ENCODE data around the gene DHODH. TPM values are rescaled to one million over a fixed set of nuclear protein-coding genes. Genes with fewer than 3 reads are reported as not detected.

Gene DHODH
- total RNA-seq, 1 donor from 2014 or later = 5.2 TPM

GRCh38 chr16:72061564-72061963 lies 53.0 kb downstream of the DHODH start:
- DNase-seq (ENCODE audit: low read depth) = no peak
- H3K36me3 Mint-ChIP-seq (ENCODE audit: low read depth, unreplicated experiment) = no peaks in the 10 kb centered on the region
- no peak for TF ChIP-seq CTCF (IDR thresholded peaks at IDR 0.05; ENCODE audit: insufficient read depth, low read depth, low read length)
- no peak for TF ChIP-seq EZH2 (IDR thresholded peaks at IDR 0.05; ENCODE audit: insufficient read depth, low read length)
- H3K27ac ChIP-seq (ENCODE audit: low read depth, low read length) = no peak overlapping the region
- H3K9me3 Mint-ChIP-seq (ENCODE audit: unreplicated experiment) = peaks cover 3% of the 10 kb centered on the region
- H3K4me3 ChIP-seq (ENCODE audit: insufficient read depth, low read depth, low read length) = no peak overlapping the region
- H3K27me3 ChIP-seq (ENCODE audit: insufficient read depth, low read length) = no peaks in the 10 kb centered on the region
- no peaks in the 10 kb centered on the region for H3K36me3 ChIP-seq (ENCODE audit: insufficient read depth, low read length)
- H3K4me2 ChIP-seq (ENCODE audit: low read length) = no peak overlapping the region
- peaks cover 2% of the 10 kb centered on the region for H3K4me1 Mint-ChIP-seq (ENCODE audit: low read depth, unreplicated experiment)
- no peaks in the 10 kb centered on the region for H4K20me1 ChIP-seq (ENCODE audit: insufficient read depth, low read length)
- peaks cover 18% of the 10 kb centered on the region for H3K27me3 Mint-ChIP-seq (ENCODE audit: low read depth, unreplicated experiment)
- H3K79me2 ChIP-seq (ENCODE audit: insufficient read depth, low read length) = no peaks in the 10 kb centered on the region
- H3K9me3 ChIP-seq (ENCODE audit: insufficient read depth, low read depth, low read length) = no peaks in the 10 kb centered on the region
- H3K4me1 ChIP-seq (ENCODE audit: insufficient read depth, low read length) = no peaks in the 10 kb centered on the region
- no peak overlapping the region for H3K27ac Mint-ChIP-seq (ENCODE audit: unreplicated experiment)
- FAIRE-seq = no peak
- no peak overlapping the region for H3K9ac ChIP-seq (ENCODE audit: low read length)
- H3K4me3 Mint-ChIP-seq (ENCODE audit: unreplicated experiment) = no peak overlapping the region
- no peak overlapping the region for H2AFZ ChIP-seq (ENCODE audit: low read depth, low read length)

GRCh38 chr16:72064361-72064894 lies 55.9 kb downstream of the DHODH start:
- no peak overlapping the region for H3K9ac ChIP-seq (ENCODE audit: low read length)
- no peaks in the 10 kb centered on the region for H3K4me1 Mint-ChIP-seq (ENCODE audit: low read depth, unreplicated experiment)
- H3K36me3 Mint-ChIP-seq (ENCODE audit: low read depth, unreplicated experiment) = no peaks in the 10 kb centered on the region
- H3K27ac Mint-ChIP-seq (ENCODE audit: unreplicated experiment) = no peak overlapping the region
- H3K9me3 ChIP-seq (ENCODE audit: insufficient read depth, low read depth, low read length) = no peaks in the 10 kb centered on the region
- no peak overlapping the region for H3K4me3 Mint-ChIP-seq (ENCODE audit: unreplicated experiment)
- DNase-seq (ENCODE audit: low read depth) (no peak), FAIRE-seq (no peak)
- TF ChIP-seq CTCF (IDR thresholded peaks at IDR 0.05; ENCODE audit: insufficient read depth, low read depth, low read length) (no peak), EZH2 (IDR thresholded peaks at IDR 0.05; ENCODE audit: insufficient read depth, low read length) (no peak)
- H3K27me3 ChIP-seq (ENCODE audit: insufficient read depth, low read length) = no peaks in the 10 kb centered on the region
- H3K36me3 ChIP-seq (ENCODE audit: insufficient read depth, low read length) = no peaks in the 10 kb centered on the region
- peaks cover 18% of the 10 kb centered on the region for H3K27me3 Mint-ChIP-seq (ENCODE audit: low read depth, unreplicated experiment)
- H3K4me2 ChIP-seq (ENCODE audit: low read length) = no peak overlapping the region
- H3K9me3 Mint-ChIP-seq (ENCODE audit: unreplicated experiment) = peaks cover 3% of the 10 kb centered on the region
- no peaks in the 10 kb centered on the region for H3K4me1 ChIP-seq (ENCODE audit: insufficient read depth, low read length)
- no peak overlapping the region for H2AFZ ChIP-seq (ENCODE audit: low read depth, low read length)
- H4K20me1 ChIP-seq (ENCODE audit: insufficient read depth, low read length) = no peaks in the 10 kb centered on the region
- no peak overlapping the region for H3K27ac ChIP-seq (ENCODE audit: low read depth, low read length)
- no peak overlapping the region for H3K4me3 ChIP-seq (ENCODE audit: insufficient read depth, low read depth, low read length)
- H3K79me2 ChIP-seq (ENCODE audit: insufficient read depth, low read length) = no peaks in the 10 kb centered on the region

GRCh38 chr16:72066747-72067146 lies 58.2 kb downstream of the DHODH start:
- Histone ChIP-seq H2AFZ (ENCODE audit: low read depth, low read length) (no peak overlapping the region), H4K20me1 (ENCODE audit: insufficient read depth, low read length) (no peaks in the 10 kb centered on the region), H3K9me3 (ENCODE audit: insufficient read depth, low read depth, low read length) (no peaks in the 10 kb centered on the region), H3K4me2 (ENCODE audit: low read length) (no peak overlapping the region), H3K4me3 (ENCODE audit: insufficient read depth, low read depth, low read length) (no peak overlapping the region), H3K9ac (ENCODE audit: low read length) (no peak overlapping the region), H3K4me1 (ENCODE audit: insufficient read depth, low read length) (no peaks in the 10 kb centered on the region), H3K79me2 (ENCODE audit: insufficient read depth, low read length) (no peaks in the 10 kb centered on the region), H3K27me3 (ENCODE audit: insufficient read depth, low read length) (no peaks in the 10 kb centered on the region), H3K36me3 (ENCODE audit: insufficient read depth, low read length) (no peaks in the 10 kb centered on the region), H3K27ac (ENCODE audit: low read depth, low read length) (no peak overlapping the region)
- DNase-seq (ENCODE audit: low read depth) (peak; percentile 5), FAIRE-seq (no peak)
- Mint-ChIP-seq H3K4me3 (ENCODE audit: unreplicated experiment) (no peak overlapping the region), H3K27me3 (ENCODE audit: low read depth, unreplicated experiment) (peaks cover 12% of the 10 kb centered on the region), H3K27ac (ENCODE audit: unreplicated experiment) (no peak overlapping the region), H3K4me1 (ENCODE audit: low read depth, unreplicated experiment) (no peaks in the 10 kb centered on the region), H3K9me3 (ENCODE audit: unreplicated experiment) (peaks cover 3% of the 10 kb centered on the region), H3K36me3 (ENCODE audit: low read depth, unreplicated experiment) (no peaks in the 10 kb centered on the region)
- TF ChIP-seq CTCF (IDR thresholded peaks at IDR 0.05; ENCODE audit: insufficient read depth, low read depth, low read length) (peak; percentile 40), EZH2 (IDR thresholded peaks at IDR 0.05; ENCODE audit: insufficient read depth, low read length) (no peak)

All from astrocyte (in vitro differentiated cells and primary cell).